CD14-positive monocyte (primary cell): ENCODE results near the gene PLK5. TPM values are rescaled to one million over a fixed set of nuclear protein-coding genes. Genes with fewer than 3 reads are reported as not detected.

Experiments
- DNase-seq, 3 donors: peaks; one replicate each; pipeline ENCODE4 v3.0.0-alpha.2; 2011 to 2022
- H2AFZ ChIP-seq: 2 replicates; pipeline ENCODE4 v1.6.0; 2012; ENCODE audit warnings: mild to moderate bottlenecking, low read depth, low read length, inconsistent platforms; ENCODE audit not compliant: insufficient read depth, poor library complexity, severe bottlenecking
- H3K27ac ChIP-seq, 2 donors: 1 replicate in 1 of 2; 2 replicates in 1 of 2; pipeline ENCODE4 v1.5.1; 2012 to 2013; ENCODE audit warnings: low read length in 2 of 2, control low read depth in 1 of 2, inconsistent platforms in 1 of 2, low read depth in 1 of 2, mild to moderate bottlenecking in 1 of 2
- H3K27me3 ChIP-seq, 2 donors: one replicate each; pipeline versions ENCODE4 v1.6.0 to v1.6.1; 2011 to 2013; ENCODE audit warnings: low read length in 2 of 2; ENCODE audit not compliant: control insufficient read depth in 2 of 2, insufficient read depth in 2 of 2
- H3K36me3 ChIP-seq, 2 donors: replicated peaks in 1 of 2; 1 replicate in 1 of 2; 2 replicates in 1 of 2; pipeline versions ENCODE4 v1.5.1 to v1.6.1; 2012 to 2013; ENCODE audit warnings: low read length in 2 of 2, control low read depth in 1 of 2, inconsistent platforms in 1 of 2, mild to moderate bottlenecking in 1 of 2; ENCODE audit not compliant: insufficient read depth in 2 of 2, control insufficient read depth in 1 of 2
- H3K4me1 ChIP-seq, 2 donors: 1 replicate in 1 of 2; 2 replicates in 1 of 2; pipeline versions ENCODE4 v1.5.1 to v1.6.1; 2012 to 2013; ENCODE audit warnings: low read length in 2 of 2, control low read depth in 1 of 2, inconsistent platforms in 1 of 2, mild to moderate bottlenecking in 1 of 2, moderate library complexity in 1 of 2; ENCODE audit not compliant: insufficient read depth in 2 of 2, control insufficient read depth in 1 of 2
- H3K4me2 ChIP-seq: replicated peaks from 2 replicates; pipeline ENCODE3; 2012; ENCODE audit warnings: low read length, moderate library complexity, mild to moderate bottlenecking; ENCODE audit not compliant: poor library complexity, severe bottlenecking; ENCODE audit errors: extremely low read depth
- H3K4me3 ChIP-seq, 3 experiments: fragments of 200-600 bp in 1 of 3; sonication (generic) in 1 of 3; replicated peaks in 1 of 3; 1 replicate in 2 of 3; 2 replicates in 1 of 3; pipeline ENCODE4 v1.5.1; 2011 to 2013; ENCODE audit warnings: low read length in 3 of 3, mild to moderate bottlenecking in 3 of 3, control low read depth in 2 of 3, low read depth in 2 of 3, inconsistent platforms in 1 of 3, moderate library complexity in 1 of 3
- H3K79me2 ChIP-seq: 2 replicates; pipeline ENCODE4 v1.6.0; 2012; ENCODE audit warnings: mild to moderate bottlenecking, control low read depth, inconsistent platforms, low read length, moderate library complexity; ENCODE audit not compliant: insufficient read depth
- H3K9ac ChIP-seq: 2 replicates; pipeline ENCODE4 v1.6.0; 2017; ENCODE audit warnings: low read length, mild to moderate bottlenecking; ENCODE audit not compliant: insufficient read depth, poor library complexity, severe bottlenecking
- H3K9me3 ChIP-seq, 2 donors: replicated peaks in 1 of 2; 1 replicate in 1 of 2; 2 replicates in 1 of 2; pipeline versions ENCODE4 v1.5.1 to v1.6.1; 2012 to 2013; ENCODE audit warnings: low read length in 2 of 2, control low read depth in 1 of 2; ENCODE audit not compliant: control insufficient read depth in 1 of 2, insufficient read depth in 1 of 2
- H4K20me1 ChIP-seq: 2 replicates; pipeline ENCODE4 v1.6.0; 2012; ENCODE audit warnings: mild to moderate bottlenecking, low read length, control low read depth, moderate library complexity; ENCODE audit not compliant: insufficient read depth
- H3K27ac Mint-ChIP-seq, 7 donors: one replicate each; pipeline ENCODE4 v1.8.0; 2020; ENCODE audit warnings: mild to moderate bottlenecking in 7 of 7, mixed read lengths in 7 of 7, moderate library complexity in 6 of 7, inconsistent platforms in 2 of 7
- H3K27me3 Mint-ChIP-seq, 3 donors: one replicate each; pipeline ENCODE4 v1.8.0; 2021 to 2022; ENCODE audit warnings: low read depth in 3 of 3, mild to moderate bottlenecking in 3 of 3, mixed read lengths in 3 of 3, moderate library complexity in 3 of 3, inconsistent platforms in 1 of 3
- H3K36me3 Mint-ChIP-seq, 2 donors: one replicate each; pipeline ENCODE4 v1.8.0; 2020; ENCODE audit warnings: mixed read lengths in 2 of 2, inconsistent platforms in 1 of 2, mild to moderate bottlenecking in 1 of 2
- H3K4me1 Mint-ChIP-seq: one replicate; pipeline ENCODE4 v1.8.0; 2020; ENCODE audit warnings: mild to moderate bottlenecking, mixed read lengths
- H3K4me3 Mint-ChIP-seq, 2 donors: one replicate each; pipeline ENCODE4 v1.8.0; 2020; ENCODE audit warnings: mild to moderate bottlenecking in 2 of 2, mixed read lengths in 2 of 2, moderate library complexity in 1 of 2
- H3K9me3 Mint-ChIP-seq, 7 donors: one replicate each; pipeline ENCODE4 v1.8.0; 2020 to 2022; ENCODE audit warnings: mixed read lengths in 7 of 7, mild to moderate bottlenecking in 6 of 7, moderate library complexity in 6 of 7, inconsistent platforms in 2 of 7
- WGBS: methylation state at CpG from one replicate; pipeline ENCODE4 v1.1.5; 2013; ENCODE audit warnings: missing lambda C conversion rate; ENCODE audit not compliant: insufficient coverage; 5-methylcytosine and 5-hydroxymethylcytosine counted together
- intact Hi-C, 2 donors: fragments of 100-400 bp; cut with micrococcal nuclease; formaldehyde crosslinking; loops; one replicate each; pipeline versions ENCODE4 v1.15.0 to v1.15.1; 2023
- polyA plus RNA-seq, 3 donors: library from polyadenylated mRNA; depleted of rRNA in 1 of 3; unstranded in 2 of 3; stranded (reverse) in 1 of 3; fragments of 300-500 nt in 2 of 3; fragments of >200 nt in 1 of 3; fragmentation: Illumina TruSeq in 2 of 3; gene quantifications; 1 replicate in 2 of 3; 2 replicates in 1 of 3; pipeline ENCODE4 v1.2.3, GENCODE V29; 2012 to 2021
- TF ChIP-seq, protein P1 (sequence below): fragments of 200-600 bp; IDR thresholded peaks from one replicate; pipeline ENCODE4 v1.8.0; 2022; ENCODE audit warnings: antibody characterized with exemption, mild to moderate bottlenecking

The PLK5 gene
- polyA plus RNA-seq, 3 donors = not detected

DNA sequence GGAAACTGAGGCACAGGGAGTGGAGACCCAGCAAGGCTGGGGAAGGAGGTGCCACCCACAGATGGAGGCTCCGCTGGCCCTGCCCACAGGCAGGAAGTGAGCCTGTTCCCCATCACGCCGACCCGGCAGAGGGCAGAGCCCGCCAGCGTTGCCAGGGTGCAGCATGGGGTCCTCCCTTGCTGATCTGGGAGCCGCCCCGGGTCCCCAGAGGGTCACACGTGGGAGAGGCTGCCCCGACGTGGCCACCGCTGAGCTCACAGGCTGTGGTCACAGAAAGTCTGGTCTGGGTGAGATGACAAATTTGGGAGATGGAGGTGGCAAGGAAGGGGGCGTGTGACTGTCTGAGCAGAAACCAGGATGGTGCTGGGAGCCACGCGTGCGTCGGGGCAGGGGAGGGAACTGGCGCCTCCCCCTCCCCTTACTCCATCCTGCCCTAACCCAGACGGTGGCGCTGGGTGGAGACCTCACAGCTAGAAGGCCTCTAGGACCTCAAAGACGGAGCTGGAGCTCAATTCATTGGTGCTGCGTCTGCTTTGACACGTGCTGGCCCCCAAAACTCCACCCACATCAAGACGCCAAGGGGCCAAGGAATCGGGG lies 36.5 kb downstream of the PLK5 start:
- Histone ChIP-seq H3K9ac (no peak overlapping the region), H3K27ac (no peak overlapping the region), H3K4me2 (no peak overlapping the region), H3K27me3 (no peaks in the 10 kb centered on the region), H3K9me3 (no peaks in the 10 kb centered on the region), H4K20me1 (no peaks in the 10 kb centered on the region), H3K4me3 (no peak overlapping the region), H3K36me3 (no peaks in the 10 kb centered on the region), H3K79me2 (no peaks in the 10 kb centered on the region), H3K4me1 (no peaks in the 10 kb centered on the region), H2AFZ (no peak overlapping the region)
- peaks cover 6 to 23% (median 12%) of the 10 kb centered on the region in 3 donors for H3K27me3 Mint-ChIP-seq
- intact Hi-C loops = no loop called here
- no peaks in the 10 kb centered on the region for H3K4me1 Mint-ChIP-seq
- peaks cover 0 to 7% (median 2%) of the 10 kb centered on the region in 7 donors for H3K9me3 Mint-ChIP-seq
- DNase-seq = no peak
- WGBS = 32% methylated on average over 23 of the region's 25 CpGs
- TF ChIP-seq, protein P1, sequence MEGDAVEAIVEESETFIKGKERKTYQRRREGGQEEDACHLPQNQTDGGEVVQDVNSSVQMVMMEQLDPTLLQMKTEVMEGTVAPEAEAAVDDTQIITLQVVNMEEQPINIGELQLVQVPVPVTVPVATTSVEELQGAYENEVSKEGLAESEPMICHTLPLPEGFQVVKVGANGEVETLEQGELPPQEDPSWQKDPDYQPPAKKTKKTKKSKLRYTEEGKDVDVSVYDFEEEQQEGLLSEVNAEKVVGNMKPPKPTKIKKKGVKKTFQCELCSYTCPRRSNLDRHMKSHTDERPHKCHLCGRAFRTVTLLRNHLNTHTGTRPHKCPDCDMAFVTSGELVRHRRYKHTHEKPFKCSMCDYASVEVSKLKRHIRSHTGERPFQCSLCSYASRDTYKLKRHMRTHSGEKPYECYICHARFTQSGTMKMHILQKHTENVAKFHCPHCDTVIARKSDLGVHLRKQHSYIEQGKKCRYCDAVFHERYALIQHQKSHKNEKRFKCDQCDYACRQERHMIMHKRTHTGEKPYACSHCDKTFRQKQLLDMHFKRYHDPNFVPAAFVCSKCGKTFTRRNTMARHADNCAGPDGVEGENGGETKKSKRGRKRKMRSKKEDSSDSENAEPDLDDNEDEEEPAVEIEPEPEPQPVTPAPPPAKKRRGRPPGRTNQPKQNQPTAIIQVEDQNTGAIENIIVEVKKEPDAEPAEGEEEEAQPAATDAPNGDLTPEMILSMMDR = no peak
- peaks cover 0 to 2% of the 10 kb centered on the region in 2 donors for H3K36me3 Mint-ChIP-seq
- H3K4me3 Mint-ChIP-seq = no peak overlapping the region
- H3K27ac Mint-ChIP-seq = peak overlapping the region in 1 of 7 donors; percentile 66

DNA sequence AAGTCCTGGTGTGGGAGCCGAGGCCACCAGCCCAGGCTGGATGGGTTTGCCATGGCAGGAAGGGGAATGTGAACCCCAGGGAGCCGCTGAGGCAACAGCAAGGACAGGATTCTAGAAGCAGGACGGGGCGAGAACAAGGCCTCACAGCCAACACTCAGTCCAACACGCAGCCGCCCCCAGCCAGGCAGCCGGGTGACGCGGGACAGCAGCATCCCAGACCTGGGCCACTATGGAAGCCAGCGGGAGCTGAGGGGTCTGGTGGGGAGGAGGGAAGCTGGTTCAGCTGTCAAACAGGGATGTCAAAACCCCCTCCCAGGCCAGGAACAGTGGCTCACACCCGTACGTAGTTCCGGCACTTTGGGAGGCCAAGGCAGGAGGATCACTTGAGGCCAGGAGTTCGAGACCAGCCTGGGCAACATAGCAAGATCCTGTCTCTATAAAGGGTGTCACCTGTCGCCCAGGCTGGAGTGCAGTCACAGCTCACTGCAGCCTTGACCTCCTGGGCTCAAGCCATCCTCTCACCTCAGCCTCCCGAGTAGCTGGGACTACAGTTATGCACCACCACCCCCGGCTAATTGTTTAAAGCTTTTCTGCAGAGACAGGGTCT lies 37.5 kb downstream of the PLK5 start:
- Histone ChIP-seq H3K79me2 (no peaks in the 10 kb centered on the region), H3K4me2 (no peak overlapping the region), H3K27ac (no peak overlapping the region), H2AFZ (no peak overlapping the region), H3K27me3 (peaks cover 0 to 9% of the 10 kb centered on the region in 2 donors), H3K9me3 (no peaks in the 10 kb centered on the region), H3K4me1 (no peaks in the 10 kb centered on the region), H3K9ac (no peak overlapping the region), H3K4me3 (no peak overlapping the region), H3K36me3 (no peaks in the 10 kb centered on the region), H4K20me1 (no peaks in the 10 kb centered on the region)
- DNase-seq = no peak
- Mint-ChIP-seq H3K27me3 (peaks cover 8 to 32% (median 20%) of the 10 kb centered on the region in 3 donors), H3K36me3 (peaks cover 0 to 4% of the 10 kb centered on the region in 2 donors), H3K9me3 (peaks cover 0 to 7% (median 2%) of the 10 kb centered on the region in 7 donors), H3K27ac (peak overlapping the region in 1 of 7 donors; percentile 34), H3K4me1 (no peaks in the 10 kb centered on the region), H3K4me3 (no peak overlapping the region)
- intact Hi-C loops = no loop called here
- TF ChIP-seq, protein P1 = no peak
- WGBS = 85% methylated on average over 12 of the region's 17 CpGs
